ENCODE results near the gene SAMD4B.

Gene SAMD4B

DNA sequence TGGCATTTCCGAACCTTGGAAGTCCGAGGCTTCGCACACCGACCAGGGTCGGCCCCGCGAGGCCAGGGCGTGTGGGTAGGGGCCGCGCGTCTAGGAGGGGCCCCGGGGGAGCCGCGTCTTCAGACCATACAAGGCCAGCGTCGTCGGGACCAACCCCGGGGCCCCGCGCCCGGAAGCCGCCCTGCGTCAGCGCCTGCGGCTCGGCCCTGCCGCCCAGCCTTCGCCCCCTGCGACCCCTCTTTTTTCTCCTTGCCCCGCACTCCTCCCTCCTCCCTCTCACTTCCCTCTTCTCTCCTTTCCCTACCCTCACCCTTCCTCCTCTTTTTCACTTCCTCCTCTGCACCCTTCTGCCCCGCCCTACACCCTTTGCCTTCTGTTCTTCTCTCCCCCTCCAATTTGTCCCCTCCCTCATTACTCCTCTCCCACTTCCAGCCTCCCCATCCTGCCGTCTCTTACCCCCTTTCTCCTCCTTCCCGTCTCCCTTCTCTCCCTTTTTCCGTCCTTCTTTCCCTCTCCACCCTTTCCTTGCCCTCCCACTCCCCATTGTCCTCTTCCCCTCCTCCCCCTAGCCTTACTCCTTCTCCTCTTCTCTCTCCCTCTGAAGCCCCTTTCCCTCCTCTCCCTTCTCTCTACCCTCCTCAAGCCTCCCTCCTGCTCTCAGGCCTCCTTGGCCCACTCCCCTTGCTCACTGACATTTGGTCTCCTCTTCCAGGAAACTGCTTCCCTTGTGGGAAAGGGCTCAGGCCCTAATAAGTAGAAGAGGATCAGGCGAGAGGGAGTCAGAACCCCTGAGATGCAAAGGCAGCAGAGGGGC is 68.0 kb downstream of the SAMD4B start:
- DNase-seq = peak in 1 of 2 experiments; percentile 42

DNA sequence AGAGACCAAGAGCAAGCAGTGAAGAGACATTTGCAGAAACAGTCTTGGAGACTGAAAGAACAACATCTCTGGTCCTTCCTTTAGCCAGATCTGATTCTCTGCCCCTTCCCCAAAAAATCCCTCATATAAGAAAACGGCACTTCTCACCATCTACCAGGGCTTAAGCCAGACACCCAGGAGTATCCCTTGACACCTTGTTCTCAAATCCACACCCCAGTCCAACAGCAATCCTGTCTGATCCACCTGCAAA is 68.5 kb downstream of the SAMD4B start:
- DNase-seq = no peak

DNA sequence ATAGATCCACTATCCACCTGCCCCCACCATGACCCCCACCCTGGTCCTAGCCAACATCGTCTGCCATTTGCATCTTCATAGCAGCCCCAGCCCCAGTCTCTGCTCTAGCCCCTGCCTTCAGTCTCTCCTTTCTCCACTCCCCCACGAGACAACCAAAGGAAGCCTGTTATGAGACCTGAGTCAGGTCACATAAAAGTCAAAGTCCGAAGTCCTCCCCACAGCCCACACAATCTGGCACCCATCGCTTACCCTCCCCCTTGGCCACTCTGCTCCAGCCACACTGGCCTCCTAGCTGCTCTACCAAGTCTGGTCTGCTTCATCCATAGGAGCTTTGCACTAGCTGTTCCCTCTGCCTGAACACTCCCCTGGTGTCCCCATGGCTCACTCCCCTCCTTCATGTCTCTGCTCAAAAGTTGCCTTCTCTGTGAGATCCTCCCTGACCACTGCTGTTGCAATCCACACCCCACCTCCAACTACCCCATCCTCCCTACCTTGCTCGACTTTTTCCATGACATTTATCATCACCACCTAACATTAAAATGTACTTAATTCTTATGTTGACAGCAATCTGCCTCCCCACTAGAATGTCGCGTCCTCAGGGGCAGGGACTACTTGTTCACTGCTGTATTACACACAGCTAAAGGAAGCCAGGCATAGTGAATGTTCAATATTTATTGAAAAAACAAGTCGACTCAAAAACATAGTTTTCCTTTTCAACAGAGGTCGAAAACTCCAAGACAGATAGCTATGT is 69.0 kb downstream of the SAMD4B start:
- no peak for DNase-seq

DNA sequence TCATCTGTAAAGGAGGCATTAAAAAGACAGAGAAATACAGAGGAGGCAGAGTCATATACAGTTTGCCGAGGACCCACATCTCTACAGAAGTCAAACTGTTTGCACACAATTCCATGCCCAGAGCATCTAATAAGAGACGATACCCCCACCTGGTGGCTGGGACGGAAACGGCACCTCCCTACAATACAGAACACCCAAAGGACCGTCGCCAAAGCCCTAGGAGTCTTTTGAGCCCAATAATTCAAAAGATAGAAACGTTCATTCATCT is 69.5 kb downstream of the SAMD4B start:
- peak; percentile 92 to 94 for DNase-seq

DNA sequence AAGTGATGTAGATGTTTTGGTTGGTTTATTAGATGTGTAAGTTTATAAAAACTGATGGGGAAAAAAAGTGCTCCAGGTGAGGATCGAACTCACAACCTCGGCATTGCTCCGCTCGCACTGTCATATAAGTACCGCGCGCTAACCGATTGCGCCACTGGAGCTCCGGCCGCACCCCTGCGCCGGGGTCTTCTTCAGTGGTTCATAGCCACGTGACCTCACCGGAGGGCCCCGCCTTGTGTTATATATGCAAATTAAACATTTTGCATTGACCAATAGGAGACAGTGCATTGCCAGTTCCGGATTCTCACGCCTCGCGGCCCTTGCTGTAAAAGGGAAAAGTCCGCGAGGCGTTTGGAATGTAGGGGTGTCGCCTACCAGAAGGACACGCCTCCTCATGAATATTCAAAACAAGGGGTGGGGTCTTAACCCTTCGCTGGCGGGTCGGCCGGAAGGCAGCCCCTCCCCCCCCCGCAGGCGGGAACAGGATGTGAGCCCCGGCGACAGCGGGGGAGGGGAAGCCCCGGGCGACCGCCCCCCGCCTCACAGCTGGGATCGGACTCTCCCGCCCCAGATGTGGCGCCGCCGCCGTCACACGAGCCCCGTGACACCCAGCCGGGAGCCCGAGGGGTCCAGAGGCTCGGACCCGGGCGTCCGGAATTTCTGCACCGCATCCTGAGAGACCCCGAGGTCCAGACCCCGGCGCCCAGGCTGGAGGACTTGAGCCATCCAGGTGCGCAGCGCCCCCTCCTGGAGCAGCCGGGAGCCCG is 70.1 kb downstream of the SAMD4B start, which contains the start of gene PLEKHG2:
Gene PLEKHG2 (plus strand): TSS at position 570 of the 767 bp plus-strand sequence. CDS start 1,418 bp downstream, outside the sequence.
- DNase-seq = peak; percentile 92 to 97

DNA sequence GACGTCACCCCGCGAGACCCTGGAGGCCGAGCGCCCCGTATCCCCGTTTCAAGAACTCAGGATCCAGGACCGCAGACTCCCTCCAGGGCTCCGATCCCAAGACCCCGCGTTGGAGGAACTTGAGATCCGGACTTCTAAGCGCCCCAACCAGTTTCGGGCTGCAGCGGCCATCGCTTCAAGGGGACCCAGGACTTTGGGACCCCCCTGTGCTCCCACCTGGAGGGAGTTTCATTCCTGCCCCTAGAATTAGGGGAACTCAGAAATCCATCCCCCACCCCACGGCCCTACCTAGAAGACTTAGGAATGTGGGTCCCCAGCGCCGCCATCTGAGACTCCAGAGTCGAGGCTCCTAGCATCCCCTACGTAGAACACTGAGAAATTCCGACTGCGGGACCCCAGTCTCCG is 70.6 kb downstream of the SAMD4B start:
- DNase-seq = no peak

DNA sequence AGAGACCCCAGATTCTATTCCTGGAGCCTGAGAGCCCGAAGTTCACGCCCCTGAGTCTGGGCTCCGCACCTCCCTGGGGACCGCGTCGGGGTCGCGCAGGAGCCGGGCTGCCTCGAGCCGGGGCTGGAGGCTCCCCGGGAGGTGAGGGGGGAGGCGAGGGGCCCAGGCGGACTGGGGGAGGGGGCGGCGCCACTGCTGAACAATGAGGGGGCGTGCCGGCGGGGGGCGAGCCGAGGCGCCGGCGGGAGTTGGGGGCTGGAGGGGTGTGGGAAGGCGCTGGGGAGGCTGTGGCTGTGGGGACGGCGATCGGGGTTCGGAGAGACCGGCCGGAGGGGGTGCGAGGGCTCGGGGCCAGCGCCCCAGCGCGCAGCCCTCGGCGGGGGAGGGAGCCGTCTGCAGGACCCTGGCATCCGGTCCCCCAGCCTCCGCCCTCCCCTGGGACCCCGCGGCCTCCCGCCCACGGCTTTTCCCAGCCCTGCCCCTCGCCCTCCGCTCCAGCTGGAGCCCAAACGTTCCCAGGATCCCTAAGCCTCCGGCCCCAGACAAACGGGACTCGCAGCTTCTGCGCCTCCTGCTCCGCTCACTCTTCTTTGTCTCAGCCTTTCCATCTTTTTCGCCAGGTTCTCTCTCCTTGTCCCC is 71.2 kb downstream of the SAMD4B start:
- DNase-seq = no peak

DNA sequence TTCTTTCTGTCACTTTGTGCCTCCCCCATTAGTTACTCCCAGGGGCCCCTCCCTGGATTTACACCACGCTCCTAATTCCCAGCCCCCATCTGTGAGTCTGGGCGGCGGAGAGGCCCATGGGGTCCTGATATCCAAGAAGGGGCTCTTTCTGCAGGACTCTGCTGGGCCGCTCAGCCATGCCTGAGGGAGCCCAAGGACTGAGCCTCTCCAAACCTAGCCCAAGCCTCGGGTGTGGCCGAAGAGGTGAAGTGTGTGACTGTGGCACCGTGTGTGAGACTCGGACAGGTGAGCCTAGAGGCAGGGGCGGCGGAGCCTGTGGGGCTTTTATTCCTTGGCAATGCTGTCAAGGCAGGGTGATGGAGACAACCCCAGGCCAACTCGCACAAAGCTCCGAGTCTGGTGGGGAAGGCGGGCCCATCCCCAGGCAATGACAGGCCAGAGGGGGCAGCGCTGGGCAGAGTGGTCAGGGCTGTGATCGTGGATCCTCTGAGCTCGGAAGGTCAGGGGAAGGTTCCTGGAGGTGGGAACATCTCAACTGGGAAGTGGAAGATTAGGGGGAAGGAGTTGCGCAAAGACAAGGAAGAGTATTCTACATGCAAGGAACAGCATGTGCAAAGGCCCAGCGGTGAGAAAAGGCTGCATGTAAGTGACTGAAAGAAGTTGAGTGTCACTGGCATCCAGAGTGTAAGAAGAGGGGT is 71.8 kb downstream of the SAMD4B start:
- DNase-seq = no peak

DNA sequence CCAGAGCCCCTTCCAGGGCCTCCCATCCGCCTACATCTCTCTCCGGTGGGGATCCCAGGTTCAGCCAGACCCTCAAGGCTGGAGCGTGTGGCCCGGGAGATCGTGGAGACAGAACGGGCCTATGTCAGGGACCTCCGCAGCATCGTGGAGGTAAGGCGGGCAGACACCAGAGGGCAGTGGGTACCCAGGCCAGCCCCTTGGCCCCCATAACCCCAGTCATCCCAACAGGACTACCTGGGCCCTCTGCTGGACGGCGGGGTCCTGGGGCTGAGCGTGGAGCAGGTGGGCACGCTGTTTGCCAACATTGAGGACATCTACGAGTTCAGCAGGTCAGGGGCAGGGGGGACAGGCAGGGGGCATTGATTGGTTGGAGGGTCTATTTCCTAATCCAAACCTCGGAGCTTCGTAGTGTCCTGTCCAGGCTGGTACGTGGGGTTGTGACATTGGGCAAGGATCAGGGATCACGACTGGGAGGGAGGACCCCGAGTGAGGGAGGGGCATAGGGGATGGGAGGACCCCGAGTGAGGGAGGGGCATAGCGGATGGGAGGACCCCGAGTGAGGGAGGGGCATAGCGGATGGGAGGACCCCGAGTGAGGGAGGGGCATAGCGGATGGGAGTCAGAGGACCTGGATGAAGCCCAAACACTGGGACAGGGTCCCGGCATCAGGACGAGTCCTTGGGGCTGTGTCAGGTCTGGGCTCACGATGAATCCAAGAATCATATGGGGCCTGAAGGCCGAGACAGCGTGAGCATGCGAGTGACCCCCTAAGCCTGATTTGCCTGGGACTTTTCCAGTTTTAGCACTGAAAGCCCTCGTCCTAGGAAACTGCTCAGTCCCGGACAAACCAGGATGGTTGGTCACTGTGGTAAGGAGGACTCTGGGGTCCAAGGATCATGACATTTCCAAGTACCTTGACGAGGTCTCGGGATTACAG is 73.2 kb downstream of the SAMD4B start:
- DNase-seq = no peak

DNA sequence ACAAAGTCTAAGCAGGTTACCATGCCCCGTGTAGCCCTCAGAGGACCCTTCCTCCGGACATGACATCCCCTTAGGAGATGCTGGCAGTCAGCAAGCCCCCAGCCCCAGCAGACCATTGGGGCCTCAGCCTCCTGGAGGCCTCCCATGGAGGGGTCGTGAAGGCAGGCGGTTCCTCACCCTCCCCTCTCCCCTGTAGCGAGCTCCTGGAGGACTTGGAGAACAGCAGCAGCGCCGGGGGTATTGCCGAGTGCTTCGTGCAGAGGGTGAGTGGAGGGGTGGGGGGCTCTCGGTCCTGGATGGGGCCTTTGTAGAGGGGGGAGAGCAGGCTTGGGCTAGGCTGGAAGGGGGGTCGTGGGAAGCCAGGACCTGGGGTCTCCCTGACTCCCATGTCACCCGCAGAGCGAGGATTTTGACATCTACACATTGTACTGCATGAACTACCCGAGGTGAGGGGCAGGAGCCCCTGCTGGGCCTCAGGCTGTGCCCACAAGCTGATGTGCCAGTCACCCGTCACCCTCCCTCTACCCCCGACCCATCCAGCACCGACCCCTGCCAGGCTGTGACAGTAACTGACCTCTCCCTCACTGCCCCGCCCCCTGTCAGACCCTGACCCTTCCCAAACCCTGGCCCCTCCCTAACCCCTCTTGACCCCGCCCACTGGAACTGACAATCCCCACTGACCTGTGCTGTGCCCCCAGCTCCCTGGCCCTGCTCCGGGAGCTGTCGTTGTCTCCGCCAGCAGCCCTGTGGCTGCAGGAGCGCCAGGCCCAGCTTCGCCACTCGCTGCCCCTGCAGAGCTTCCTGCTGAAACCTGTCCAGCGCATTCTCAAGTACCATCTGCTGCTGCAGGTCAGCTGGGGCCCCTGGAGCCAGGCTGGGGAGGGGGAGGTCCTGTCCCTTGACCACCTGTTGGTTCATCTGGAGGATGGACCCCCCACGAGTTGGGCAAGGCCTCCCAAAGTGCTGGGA is 74.2 kb downstream of the SAMD4B start:
- DNase-seq = no peak

DNA sequence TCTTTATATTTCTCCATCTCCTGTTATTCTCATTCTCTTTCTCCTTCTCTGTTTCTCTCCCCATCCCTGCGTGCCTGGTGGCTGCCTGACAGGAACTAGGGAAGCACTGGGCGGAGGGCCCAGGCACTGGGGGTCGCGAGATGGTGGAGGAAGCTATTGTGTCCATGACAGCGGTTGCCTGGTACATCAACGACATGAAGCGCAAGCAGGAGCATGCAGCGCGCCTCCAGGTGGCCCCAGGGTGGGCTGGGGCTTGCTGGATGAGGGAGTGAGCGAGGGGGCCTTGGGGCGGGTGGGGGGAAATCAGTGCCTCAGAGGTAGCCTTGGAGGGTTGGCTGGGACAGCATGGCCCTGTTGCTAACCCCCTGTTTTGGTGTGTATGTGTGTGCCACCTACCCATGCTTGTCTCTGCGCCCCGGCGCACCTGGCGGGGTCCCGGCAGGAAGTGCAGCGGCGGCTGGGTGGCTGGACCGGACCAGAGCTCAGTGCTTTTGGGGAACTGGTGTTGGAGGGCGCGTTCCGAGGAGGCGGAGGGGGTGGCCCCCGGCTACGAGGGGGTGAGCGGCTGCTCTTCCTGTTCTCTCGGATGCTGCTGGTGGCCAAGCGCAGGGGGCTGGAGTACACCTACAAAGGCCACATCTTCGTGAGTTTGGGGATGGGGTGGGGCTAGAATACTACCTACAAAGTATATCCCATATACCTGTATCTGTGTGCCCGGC is 75.4 kb downstream of the SAMD4B start:
- DNase-seq = no peak

DNA sequence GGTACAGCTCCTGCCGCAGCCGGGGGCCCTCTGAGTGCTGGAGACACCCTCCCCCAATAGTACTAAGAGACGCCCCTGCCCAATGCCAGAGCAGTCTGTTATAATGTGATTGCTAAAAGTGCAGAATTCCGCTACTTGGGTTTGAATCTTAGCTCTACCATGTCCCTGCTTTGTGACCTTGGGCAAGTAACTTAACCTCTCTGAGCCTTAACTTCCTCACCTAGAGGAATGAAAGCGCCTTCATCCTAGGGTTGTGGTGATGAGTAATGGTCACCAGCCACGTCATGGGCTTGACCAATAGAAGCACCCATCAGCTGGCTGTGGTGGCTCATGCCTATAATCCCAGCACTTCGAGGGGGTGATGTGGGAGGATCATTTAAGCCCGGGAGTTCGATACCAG is 76.8 kb downstream of the SAMD4B start:
- DNase-seq = no peak

DNA sequence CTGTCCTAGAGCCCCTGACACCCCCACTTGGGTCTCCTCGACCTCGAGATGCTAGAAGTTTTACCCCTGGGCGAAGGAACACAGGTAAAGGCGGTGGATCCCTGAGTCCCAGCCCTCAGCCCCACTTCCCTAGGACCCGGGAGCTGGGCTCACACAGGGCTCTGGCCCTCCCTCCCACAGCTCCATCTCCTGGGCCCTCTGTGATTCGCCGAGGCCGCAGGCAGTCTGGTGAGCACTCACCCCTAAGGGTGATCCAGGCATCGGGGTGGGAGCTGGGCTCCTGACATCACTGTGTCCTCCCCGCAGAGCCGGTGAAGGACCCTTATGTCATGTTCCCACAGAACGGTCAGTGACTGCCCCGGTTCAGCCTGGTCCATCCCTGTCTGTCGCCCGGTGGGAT is 78.5 kb downstream of the SAMD4B start:
- no peak for DNase-seq

DNA sequence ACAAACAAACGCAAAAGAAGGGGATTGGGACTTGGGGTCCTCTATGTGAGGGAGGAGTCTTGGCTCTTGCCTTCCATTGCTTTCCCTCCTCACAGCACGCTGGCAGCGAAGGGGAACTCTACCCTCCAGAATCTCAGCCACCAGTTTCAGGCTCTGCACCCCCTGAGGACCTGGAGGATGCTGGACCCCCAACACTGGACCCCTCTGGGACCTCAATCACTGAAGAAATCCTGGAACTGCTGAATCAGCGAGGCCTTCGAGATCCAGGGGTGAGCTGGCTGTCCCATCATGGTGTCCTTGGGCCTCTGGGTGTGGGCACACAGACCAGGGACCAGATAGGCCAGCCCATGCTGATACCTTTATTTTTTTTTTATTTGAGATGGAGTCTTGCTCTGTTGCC is 79.8 kb downstream of the SAMD4B start:
- DNase-seq = no peak

DNA sequence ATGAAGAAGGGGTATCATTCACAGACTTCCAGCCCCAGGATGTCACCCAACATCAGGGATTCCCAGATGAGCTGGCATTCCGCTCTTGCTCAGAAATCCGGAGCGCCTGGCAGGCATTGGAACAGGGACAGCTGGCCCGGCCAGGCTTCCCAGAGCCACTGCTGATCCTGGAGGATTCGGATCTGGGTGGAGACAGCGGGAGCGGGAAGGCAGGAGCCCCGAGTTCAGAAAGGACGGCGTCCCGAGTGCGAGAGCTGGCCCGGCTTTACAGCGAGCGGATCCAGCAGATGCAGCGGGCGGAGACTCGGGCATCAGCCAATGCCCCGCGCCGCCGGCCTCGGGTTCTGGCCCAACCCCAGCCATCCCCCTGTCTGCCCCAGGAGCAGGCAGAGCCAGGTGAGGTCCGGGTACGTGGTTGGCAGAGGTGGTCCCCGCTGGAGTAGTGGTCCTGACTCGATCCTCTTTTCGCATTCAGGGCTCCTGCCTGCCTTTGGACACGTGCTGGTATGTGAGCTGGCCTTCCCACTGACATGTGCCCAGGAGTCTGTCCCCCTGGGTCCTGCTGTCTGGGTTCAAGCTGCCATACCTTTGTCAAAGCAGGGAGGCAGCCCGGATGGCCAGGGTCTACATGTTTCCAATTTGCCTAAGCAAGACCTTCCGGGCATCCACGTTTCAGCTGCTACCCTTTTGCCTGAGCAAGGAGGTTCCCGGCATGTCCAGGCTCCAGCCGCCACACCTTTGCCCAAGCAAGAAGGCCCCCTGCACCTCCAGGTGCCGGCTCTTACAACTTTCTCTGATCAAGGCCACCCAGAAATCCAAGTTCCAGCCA is 81.3 kb downstream of the SAMD4B start:
- no peak for DNase-seq

DNA sequence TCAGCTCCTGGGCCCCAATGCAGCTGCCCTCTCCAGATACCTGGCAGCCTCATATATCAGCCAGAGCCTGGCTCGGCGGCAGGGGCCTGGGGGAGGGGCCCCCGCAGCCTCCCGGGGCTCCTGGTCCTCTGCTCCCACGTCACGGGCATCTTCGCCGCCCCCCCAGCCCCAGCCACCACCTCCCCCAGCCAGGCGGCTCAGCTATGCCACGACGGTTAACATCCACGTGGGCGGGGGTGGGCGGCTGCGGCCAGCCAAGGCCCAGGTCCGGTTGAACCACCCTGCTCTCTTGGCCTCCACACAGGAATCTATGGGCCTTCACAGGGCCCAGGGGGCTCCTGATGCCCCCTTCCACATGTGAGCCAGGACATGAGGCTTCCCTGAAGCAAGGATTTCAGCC is 82.7 kb downstream of the SAMD4B start:
- DNase-seq = no peak

DNA sequence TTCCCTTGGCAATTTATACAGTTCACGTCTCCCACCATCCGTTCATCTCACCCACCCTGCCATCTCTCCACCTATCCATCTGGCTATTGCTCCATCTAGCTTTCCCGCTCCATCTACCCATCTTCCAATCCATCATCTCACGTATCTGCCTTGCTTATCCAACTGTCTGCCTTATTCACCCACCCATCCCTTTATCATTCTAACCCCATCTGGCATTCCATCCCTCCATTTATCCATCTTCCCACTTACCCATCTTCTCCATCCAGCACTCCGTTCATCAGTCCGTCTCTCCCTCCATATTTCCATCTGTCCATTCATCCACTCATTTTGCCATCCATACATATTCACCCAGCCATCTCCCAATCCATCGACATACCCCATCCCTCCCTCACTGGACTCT is 83.5 kb downstream of the SAMD4B start:
- no peak for DNase-seq

DNA sequence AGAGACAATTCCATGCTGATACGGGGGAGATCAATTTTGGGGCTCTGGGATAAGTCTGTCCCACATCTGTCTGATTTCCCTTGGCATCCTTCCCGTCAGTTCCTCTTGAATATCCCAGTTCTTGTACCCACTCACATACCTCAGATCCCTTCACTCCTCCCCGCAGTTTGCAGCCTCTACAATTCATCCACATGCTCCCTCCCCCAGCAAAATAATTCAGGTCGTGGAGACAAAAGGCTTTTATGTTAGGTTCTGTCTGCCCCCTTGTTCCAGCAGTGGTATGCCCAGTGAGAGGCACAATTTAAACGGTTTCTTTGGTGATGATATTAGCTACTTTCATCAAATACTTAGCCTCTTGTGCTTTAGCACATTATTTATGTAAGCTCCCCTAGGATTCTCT is 83.9 kb downstream of the SAMD4B start:
- DNase-seq = no peak

DNA sequence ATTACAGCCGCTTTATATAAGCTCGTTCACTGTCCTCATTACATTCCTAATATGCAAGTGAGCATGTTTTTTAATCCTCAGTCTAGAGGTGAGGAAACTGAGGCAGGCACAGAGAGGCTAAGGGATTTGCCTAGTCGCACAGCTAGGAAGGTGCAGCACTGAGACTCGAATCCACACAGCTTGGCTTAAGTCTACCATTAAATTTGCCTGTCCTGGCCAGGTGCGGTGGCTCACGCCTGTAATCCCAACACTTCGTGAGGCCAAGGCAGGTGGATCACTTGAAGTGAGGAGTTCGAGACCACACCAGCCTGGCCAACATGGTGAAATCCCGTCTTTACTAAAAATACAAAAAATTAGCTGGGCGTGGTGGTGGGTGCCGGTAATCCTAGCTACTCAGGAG is 85.5 kb downstream of the SAMD4B start:
- no peak for DNase-seq
